Endometrial microvascular endothelial cells (primary cell): ENCODE measurements around the gene TANGO2. TPM values are rescaled to one million over a fixed set of nuclear protein-coding genes. Genes with fewer than 3 reads are reported as not detected.

Experiments
- in situ Hi-C: cut with HindIII; loops from 2 replicates; pipeline ENCODE4 v1.10.0; 2017; ENCODE audit warnings: low sequenced_read_pairs, low pct_unique_long_range_greater_than_20kb; ENCODE audit errors: inconsistent ontology term
- total RNA-seq: library from RNA; depleted of rRNA; stranded (reverse); fragments of >200 nt; gene quantifications from one replicate; pipeline ENCODE4 v1.2.3, GENCODE V29; 2015; ENCODE audit errors: inconsistent ontology term

TANGO2 gene
- total RNA-seq, 1 donor from 2014 or later, result 48.9 TPM

GRCh38 chr22:20116376-20116950 lies 95.6 kb downstream of the TANGO2 start:
- in situ Hi-C loops, result loop anchor here (25.0 kb wide), 2 partner anchors 154 to 354 kb away; partner anchors contain the start of gene TBX1

Other genes with a start within 250 kb of the TANGO2 start
- gene GNB1L, start 166.2 kb upstream of the TANGO2 start, total RNA-seq, result 19.7 TPM
- 36.2 TPM for gene RTL10, start 166.2 kb upstream of the TANGO2 start, total RNA-seq
- 332 TPM for gene COMT, start 79.3 kb upstream of the TANGO2 start, total RNA-seq
- 61.6 TPM for gene TXNRD2, start 79.3 kb upstream of the TANGO2 start, total RNA-seq
- gene ARVCF, start 4.3 kb upstream of the TANGO2 start, total RNA-seq, result 60.4 TPM
- gene DGCR8, start 59.1 kb downstream of the TANGO2 start, total RNA-seq, result 28.9 TPM
- 436 TPM for gene RANBP1, start 95.0 kb downstream of the TANGO2 start, total RNA-seq
- 74.0 TPM for gene TRMT2A, start 96.1 kb downstream of the TANGO2 start, total RNA-seq
- 35.2 TPM for gene ZDHHC8, start 110.7 kb downstream of the TANGO2 start, total RNA-seq
- gene CCDC188, start 129.9 kb downstream of the TANGO2 start, total RNA-seq, result 2.6 TPM
- not detected for gene RTN4R, start 247.2 kb downstream of the TANGO2 start, total RNA-seq